SH-SY5Y (cell line): ENCODE results near the gene RABGGTA.
A peak's percentile ranks its signal among the peaks of the same experiment; 100 is the strongest.

ENCODE experiments used
- GATA2 ChIP-seq: IDR thresholded peaks from 2 replicates; pipeline ENCODE4 v1.6.1; 2011; ENCODE audit warnings: mild to moderate bottlenecking, low read depth, low read length
- GATA3 ChIP-seq: IDR thresholded peaks from 2 replicates; pipeline ENCODE4 v1.6.1; 2011; ENCODE audit warnings: low read depth, mild to moderate bottlenecking, low read length, moderate library complexity

Gene RABGGTA

DNA sequence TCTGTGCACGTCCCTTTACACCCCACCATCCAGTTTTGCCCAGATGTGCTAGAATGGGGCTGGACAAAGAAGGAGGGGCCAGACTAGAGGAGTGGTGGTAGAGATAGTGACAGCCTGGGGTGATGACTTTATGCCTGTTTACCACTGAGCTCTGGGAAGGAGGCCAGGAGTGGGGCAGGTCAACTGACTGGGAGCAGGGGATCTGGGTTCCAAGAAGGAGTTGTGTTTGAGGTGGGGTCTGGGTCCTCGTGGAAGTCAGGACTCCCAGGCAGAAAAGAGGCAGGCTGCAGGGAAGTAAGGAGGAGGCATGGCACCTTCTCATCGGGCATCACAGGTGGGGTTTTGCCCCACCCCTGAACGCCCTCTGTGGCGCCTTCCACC lies 38.9 kb upstream of the RABGGTA start:
- no peak for TF ChIP-seq GATA3
- no peak for TF ChIP-seq GATA2

DNA sequence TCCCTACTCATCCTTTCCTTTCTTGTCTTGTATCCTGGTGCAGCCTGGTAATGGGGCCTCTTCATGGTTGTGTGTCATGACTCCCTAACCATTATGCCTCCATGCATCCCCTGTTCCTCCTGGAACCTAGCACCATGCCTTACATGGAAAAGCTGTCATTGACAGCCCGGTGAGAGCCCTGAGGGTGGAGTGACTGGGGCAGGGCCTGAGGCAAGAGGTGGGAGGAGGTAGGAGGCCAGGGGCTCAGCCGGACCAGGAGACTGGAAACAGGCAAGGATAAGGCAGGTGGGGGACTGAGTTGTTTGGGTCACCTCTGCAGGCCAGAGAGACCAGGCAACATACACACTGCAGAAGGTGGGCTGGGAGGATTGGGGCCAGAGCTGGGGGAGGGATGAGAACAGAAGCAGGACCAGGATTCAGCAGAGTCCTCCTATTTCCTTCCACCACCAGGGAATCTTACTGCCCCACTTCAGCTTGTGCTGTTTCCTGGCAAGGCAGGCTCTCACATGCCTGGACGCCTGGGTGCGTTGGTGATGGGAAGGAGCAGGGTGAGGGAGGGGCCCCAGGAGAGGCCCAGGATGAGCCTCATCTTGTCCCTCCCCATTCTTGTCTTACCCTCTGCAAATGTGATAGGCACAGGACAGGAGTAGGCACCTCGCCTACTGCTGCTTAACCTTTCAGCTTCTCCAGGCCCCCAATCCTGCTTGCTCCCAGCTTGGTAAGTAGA lies 38.3 kb upstream of the RABGGTA start, which contains the start of gene LTB4R2:
Gene LTB4R2 (plus strand): TSS at position 603 of the 727 bp plus-strand sequence. CDS start 525 bp downstream, outside the sequence.
- TF ChIP-seq GATA3 = no peak
- TF ChIP-seq GATA2 = no peak

DNA sequence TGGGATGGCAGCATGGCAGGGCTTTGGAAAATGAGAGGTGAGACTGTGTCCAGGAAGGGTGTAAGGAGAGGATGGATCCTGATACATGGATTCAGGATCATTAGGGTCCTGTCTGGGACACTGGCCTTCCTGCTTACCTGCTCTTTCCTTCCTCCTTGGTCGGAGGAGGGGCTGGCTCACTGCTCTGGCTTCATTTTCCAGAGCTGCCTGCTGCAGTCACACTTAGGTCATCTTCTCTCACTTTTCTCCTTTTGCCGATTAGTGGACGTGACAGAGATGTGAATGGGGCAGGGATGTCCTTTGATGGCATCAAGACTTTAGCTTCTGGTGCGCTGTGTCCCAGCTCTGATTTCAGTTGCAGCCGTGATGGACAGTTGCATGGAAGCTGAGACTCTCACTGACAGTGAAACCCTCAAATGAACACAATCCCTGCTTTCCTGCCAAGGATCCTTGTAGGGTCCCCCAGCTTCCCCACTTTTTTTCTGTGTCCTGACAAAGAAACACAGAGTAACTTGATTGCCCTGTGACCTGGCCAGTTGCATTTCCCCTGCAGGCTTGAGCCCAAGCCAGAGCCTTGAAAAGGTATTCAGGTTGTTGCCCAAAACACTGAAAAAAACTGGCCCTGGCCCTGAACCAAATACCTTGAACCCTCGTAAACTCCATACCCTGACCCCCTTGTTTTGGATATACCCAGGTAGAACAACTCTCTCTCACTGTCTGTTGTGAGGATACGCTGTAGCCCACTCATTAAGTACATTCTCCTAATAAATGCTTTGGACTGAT lies 37.1 kb upstream of the RABGGTA start:
- TF ChIP-seq GATA3 = no peak
- no peak for TF ChIP-seq GATA2

DNA sequence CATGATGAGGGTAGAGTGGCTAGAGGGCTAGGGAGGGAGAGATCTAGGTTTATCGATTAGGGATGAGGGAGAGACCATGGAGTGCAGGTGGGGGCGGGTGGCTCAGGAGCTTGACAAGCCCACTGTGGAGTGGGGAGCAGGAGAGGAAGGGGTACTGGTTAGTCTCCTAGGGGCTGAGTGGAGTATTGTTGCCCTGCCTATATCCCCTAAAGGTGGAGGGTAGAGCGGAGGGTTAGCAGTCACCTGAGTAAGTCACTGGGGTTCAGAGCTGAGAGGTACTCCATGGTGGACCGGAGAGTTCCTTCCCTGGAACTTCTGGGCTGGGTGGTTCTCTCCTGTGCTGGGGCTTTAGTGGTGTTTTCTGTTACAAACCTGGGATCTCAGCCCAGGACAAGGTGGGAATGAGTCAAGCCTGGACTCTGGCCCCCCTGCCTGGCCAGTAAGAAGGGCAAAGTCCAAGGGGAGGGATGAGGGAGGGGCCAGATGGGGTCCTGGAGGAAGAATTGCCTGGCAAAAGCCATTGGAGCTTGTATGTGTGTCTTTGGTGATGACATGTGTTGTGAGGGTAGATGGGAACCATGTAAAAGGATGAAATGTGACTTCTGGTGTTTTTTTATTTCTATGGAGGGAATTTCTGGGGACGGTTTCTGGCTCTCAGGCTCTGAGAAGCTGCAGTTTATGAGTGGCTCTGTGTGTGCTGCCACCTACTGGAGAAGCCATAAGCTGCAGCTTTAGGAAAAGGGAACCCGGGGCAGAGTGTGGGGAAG lies 36.4 kb upstream of the RABGGTA start, which contains the start of gene CIDEB:
Gene CIDEB (minus strand): TSS at position 403 of the 767 bp plus-strand sequence. CDS start 119 bp downstream, at position 284.
- TF ChIP-seq GATA3 = no peak
- TF ChIP-seq GATA2 = no peak

DNA sequence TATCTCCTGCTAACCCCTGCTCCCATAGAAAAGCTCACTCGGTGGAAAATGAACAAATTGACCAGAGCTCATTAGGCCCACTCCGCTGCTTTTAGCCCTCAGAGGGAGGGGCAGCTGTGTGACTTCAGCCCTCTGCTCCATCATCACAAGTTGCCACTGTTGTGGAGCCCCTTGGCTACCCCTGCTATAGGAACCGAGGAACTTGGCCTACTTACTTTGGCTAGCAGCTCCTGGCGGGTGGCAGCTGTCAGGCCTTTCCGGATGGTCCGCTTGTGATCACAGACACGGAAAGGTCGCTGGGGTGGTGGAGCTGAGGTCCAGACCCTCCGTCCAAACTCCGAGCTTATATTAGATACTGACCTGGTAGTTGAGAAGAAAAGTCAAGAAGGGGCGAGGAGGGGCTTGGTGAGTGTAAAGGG lies 35.8 kb upstream of the RABGGTA start:
- TF ChIP-seq GATA2 = no peak

DNA sequence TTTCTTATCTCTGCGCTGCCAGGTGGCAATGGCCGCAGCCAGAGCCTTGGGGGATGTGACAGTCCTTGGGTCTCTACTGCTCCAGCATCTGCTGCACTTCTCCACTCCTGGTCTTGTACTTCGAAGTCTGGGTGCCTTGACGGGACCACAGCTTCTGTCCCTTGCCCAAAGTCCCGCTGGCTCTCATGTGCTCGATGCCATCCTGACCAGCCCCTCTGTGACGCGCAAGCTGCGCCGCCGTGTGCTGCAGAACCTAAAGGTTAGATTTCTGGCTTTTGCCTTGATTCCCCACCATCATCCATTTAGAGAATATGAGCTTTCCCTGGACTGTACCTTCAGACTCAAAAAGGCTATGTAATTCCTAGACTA lies 32.6 kb upstream of the RABGGTA start:
- TF ChIP-seq GATA2 (no peak), GATA3 (no peak)

DNA sequence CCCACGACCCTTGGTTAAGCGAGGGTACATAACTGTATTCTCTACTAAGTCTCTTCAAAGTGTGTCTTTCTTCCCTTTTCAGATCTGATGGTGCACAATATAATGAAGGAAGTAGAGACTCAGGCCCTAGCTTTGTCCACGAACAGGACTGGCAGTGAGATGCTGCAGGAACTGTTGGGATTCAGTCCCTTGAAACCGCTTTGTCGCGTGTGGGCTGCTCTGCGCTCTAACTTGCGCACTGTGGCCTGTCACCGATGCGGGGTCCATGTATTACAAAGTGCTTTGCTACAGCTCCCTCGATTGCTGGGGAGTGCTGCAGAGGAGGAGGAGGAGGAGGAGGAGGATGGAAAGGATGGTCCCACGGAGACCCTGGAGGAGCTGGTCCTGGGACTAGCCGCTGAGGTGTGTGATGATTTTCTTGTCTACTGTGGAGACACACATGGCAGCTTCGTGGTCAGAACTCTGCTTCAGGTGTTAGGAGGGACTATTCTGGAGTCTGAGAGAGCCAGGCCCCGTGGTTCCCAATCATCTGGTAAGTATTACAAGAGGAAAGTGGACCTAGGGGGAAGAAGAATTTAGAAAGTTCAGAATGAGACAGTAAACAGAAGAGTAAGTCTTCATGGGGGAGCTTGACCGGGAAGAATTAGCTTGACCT lies 29.1 kb upstream of the RABGGTA start:
- TF ChIP-seq GATA3 (no peak), GATA2 (no peak)

DNA sequence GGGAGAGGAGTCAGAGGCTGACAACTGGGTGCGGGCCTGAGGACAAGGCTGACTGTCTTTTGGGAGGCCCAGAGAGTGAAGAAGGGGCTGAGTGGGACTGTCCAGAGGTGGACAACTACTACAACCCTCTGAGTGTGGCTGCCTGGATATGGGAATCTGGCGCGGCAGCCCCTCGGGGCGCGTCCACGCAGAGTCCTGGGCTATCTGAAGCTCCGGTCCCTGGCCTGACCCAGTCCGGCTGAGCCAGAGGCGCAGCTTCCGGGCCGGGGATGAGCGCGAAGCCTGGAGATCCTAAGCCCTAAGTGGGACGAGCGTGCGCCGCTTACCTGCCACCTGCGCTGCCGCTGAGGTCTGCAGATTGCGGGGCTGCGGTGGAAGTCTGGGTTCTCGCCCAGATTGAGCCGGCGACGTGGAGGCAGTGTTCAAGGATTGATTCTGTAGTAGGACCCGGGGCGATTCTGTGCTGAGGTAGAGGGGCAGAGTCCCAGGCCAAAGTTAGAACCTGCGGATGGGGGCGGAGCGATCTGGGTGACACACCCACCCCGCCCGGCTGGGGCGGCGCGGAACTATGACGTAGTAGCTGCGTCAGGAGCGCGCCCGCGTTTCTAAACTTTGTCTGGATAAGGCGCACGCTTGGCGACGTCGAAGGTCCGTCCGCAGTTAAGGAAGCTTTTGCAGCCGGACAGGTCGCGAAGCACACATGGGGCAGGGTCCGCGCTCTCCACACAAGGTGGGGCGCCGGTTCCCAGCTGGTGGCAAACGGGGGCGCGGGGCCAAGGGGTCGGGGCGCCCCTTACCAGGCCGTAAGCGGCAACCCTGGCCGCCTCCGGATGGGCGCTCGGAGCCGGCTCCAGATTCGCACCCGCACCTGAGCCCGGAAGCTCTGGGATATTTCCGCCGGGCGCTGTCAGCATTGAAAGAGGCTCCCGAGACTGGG lies 28.1 kb upstream of the RABGGTA start, which contains the start of the genes DHRS1 and NOP9:
Gene DHRS1 (minus strand): TSS at position 526 of the 937 bp plus-strand sequence. CDS start 674 bp downstream, outside the sequence.
Gene NOP9 (plus strand): TSS at position 596 of the 937 bp plus-strand sequence. CDS start 105 bp downstream, at position 701.
- TF ChIP-seq GATA2 = no peak
- no peak for TF ChIP-seq GATA3

DNA sequence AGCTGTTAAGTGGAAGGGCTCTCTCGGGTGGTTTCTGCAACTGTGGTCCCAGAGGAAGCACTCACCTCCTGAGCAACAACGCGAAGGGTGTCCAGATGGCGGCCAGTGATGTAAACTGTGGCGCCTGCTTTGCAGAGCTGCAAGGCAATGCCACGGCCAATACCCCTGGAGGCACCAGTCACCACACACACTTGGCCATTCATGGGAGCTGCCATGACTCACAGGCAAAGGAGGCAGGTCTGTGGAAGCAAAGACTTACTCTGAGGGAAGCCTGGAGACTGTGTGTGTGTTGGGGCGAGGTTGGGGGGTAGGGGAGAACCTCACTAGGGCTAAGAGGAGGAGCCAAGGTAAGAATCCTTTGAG lies 27.5 kb upstream of the RABGGTA start:
- TF ChIP-seq GATA3 = no peak

DNA sequence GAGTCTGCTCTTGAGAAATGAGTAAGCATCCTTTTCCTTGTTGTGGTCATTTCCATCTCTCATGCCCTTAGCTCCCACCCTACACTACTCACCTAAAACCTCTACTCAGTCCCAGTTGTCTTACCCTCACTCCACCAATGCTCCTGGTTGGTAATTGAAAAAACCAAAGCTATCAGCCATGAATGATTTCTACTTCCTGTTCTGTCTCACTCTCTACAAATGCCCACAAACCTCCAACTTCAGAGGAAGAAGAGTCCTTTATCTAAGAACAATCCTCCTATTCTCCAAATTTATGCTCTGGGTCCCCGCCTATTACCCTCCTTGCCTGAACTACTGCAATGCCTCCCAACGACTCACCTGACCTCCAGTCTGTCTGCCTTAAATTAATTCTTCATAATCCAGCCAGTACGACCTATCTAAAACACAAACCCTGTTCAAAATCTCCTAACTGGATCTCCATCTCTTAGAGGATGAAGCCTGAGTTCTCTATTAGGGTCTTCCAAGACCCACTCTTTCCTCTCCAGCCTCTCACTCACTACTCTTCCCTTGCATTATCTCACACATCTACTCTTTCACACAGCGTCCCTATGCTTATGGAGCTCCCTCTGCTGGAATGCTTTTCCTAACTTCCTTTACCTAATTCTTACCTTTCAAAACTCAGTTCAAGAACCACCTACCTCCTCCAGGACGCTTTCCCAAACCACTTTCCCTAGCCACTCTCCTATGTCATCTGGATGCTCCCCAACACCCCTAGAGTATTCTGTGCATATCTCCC lies 26.0 kb upstream of the RABGGTA start:
- TF ChIP-seq GATA3 (no peak; the same call in 1 of the 2 replicates), GATA2 (peak; percentile 67; the same call in 1 of the 2 replicates)

DNA sequence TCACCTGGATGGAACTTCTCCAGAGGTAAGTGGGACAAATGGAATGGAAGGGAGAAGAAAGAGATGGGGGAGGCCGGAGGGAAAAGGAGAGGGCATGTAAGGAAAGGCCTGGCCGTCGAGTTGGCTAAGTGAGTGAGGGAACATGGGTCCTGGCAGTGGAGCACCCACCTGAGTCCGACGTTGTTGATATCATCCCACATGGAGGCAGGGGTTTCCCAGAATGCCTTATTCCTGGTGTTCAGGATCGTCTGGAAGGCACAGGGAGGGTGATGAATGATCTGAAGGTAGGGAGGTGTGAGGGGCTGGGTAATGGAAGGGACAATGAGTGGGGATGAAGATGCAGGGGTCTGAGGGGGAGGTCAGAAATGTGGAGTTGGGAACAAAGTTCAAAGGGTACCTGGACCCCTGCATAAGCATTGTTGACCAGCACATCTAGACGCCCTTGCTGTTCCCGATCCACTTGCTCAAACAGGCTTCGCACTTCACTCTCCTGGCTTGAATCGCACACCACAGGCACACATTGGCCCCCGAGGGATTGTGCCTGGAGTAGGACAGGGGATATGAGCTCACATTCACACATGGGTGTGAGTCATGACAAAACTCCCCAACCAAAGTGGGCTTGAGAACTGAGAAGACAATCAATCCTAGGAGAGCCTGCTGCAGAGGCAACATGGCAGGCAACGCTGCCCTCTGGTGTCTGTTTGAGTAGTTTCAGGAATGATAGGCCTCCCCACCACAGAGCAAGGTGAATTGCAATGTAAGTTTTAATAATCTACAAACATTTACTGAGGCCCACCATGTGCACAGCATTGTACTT lies 25.2 kb upstream of the RABGGTA start:
- TF ChIP-seq GATA3 = no peak
- TF ChIP-seq GATA2 = no peak
